ENCODE measurements around the gene TADA2A. TPM values are rescaled to one million over a fixed set of nuclear protein-coding genes. Genes with fewer than 3 reads are reported as not detected.
"Not testable (repeated sequence)": the region's sequence is repeated elsewhere in the genome, so short reads cannot be mapped to it uniquely, and the experiment has no call there.

Gene TADA2A
- total and polyA plus RNA-seq, 7 experiments from 2014 or later = 7.4 to 41.3 (median 19.4) TPM

- intact Hi-C loops (cut with micrococcal nuclease); H3K9me3 Mint-ChIP-seq; H3K4me1 ChIP-seq (ENCODE audit: control insufficient read depth in 2 of 2, insufficient read depth in 2 of 2, low read length in 2 of 2); DNase-seq; H3K27me3 ChIP-seq (ENCODE audit: control insufficient read depth in 2 of 2, insufficient read depth in 2 of 2, low read length in 2 of 2); ATAC-seq; POLR2A ChIA-PET; H3K9me3 ChIP-seq (ENCODE audit: control insufficient read depth in 2 of 3, low read length in 3 of 3); H3K27ac ChIP-seq (ENCODE audit: low read depth, low read length); H3K4me3 ChIP-seq (ENCODE audit: low read length); H3K4me3 Mint-ChIP-seq; H3K27me3 Mint-ChIP-seq; H3K36me3 Mint-ChIP-seq: not testable (repeated sequence)
- peaks cover 7 to 20% (median 16%) of the 10 kb centered on the region in 7 donors for H3K4me1 Mint-ChIP-seq
- CTCF ChIA-PET = interaction anchor here (0.7 kb wide), 1 partner anchor 10 kb away, joined by 3 read pairs; no protein-coding TSS in a partner anchor
- H3K36me3 ChIP-seq (ENCODE audit: control insufficient read depth in 2 of 3, insufficient read depth in 3 of 3, low read length in 3 of 3) = peaks cover 6 to 32% (median 12%) of the 10 kb centered on the region in 3 experiments
- peak overlapping the region in 1 of 9 donors; percentile 81 for H3K27ac Mint-ChIP-seq
Measured at GRCh38 chr17:37511642-37512041, 105.0 kb downstream of the TADA2A start.

- ChIA-PET POLR2A (no interaction called here), CTCF (interaction anchor here (0.7 kb wide), 1 partner anchor 15 kb away, joined by 3 read pairs; no protein-coding TSS in a partner anchor)
- Mint-ChIP-seq H3K9me3 (no peaks in the 10 kb centered on the region), H3K36me3 (peaks cover 0 to 6% (median 2%) of the 10 kb centered on the region in 5 donors), H3K27ac (peak overlapping the region in 1 of 9 donors; percentile 57), H3K27me3 (no peaks in the 10 kb centered on the region), H3K4me1 (peaks cover 4 to 19% (median 16%) of the 10 kb centered on the region in 7 donors), H3K4me3 (no peak overlapping the region)
- DNase-seq (no peak), ATAC-seq (no peak)
- intact Hi-C loops (cut with micrococcal nuclease) = no loop called here
- Histone ChIP-seq H3K4me3 (ENCODE audit: low read length) (no peak overlapping the region), H3K27ac (ENCODE audit: low read depth, low read length) (no peak overlapping the region), H3K27me3 (ENCODE audit: control insufficient read depth in 2 of 2, insufficient read depth in 2 of 2, low read length in 2 of 2) (no peaks in the 10 kb centered on the region), H3K36me3 (ENCODE audit: control insufficient read depth in 2 of 3, insufficient read depth in 3 of 3, low read length in 3 of 3) (peaks cover 10 to 41% (median 12%) of the 10 kb centered on the region in 3 experiments), H3K9me3 (ENCODE audit: control insufficient read depth in 2 of 3, low read length in 3 of 3) (no peaks in the 10 kb centered on the region), H3K4me1 (ENCODE audit: control insufficient read depth in 2 of 2, insufficient read depth in 2 of 2, low read length in 2 of 2) (peaks cover 0 to 6% of the 10 kb centered on the region in 2 donors)
Measured at GRCh38 chr17:37512442-37513068, 105.9 kb downstream of the TADA2A start.

GRCh38 chr17:37513711-37514110 is 107.0 kb downstream of the TADA2A start:
- Histone ChIP-seq H3K9me3 (ENCODE audit: control insufficient read depth in 2 of 3, low read length in 3 of 3) (no peaks in the 10 kb centered on the region), H3K27ac (ENCODE audit: low read depth, low read length) (no peak overlapping the region), H3K4me1 (ENCODE audit: control insufficient read depth in 2 of 2, insufficient read depth in 2 of 2, low read length in 2 of 2) (peaks cover 0 to 6% of the 10 kb centered on the region in 2 donors), H3K27me3 (ENCODE audit: control insufficient read depth in 2 of 2, insufficient read depth in 2 of 2, low read length in 2 of 2) (no peaks in the 10 kb centered on the region), H3K36me3 (ENCODE audit: control insufficient read depth in 2 of 3, insufficient read depth in 3 of 3, low read length in 3 of 3) (peaks cover 12 to 52% (median 16%) of the 10 kb centered on the region in 3 experiments), H3K4me3 (ENCODE audit: low read length) (no peak overlapping the region)
- ATAC-seq (no peak), DNase-seq (no peak)
- peak overlapping the region in 1 of 9 donors; percentile 9 for H3K27ac Mint-ChIP-seq
- H3K4me3 Mint-ChIP-seq = no peak overlapping the region
- intact Hi-C loops (cut with micrococcal nuclease) = no loop called here
- POLR2A ChIA-PET = no interaction called here
- CTCF ChIA-PET = no interaction called here
- no peaks in the 10 kb centered on the region for H3K27me3 Mint-ChIP-seq
- H3K4me1 Mint-ChIP-seq = peaks cover 4 to 19% (median 16%) of the 10 kb centered on the region in 7 donors
- peaks cover 2 to 18% (median 9%) of the 10 kb centered on the region in 5 donors for H3K36me3 Mint-ChIP-seq
- no peaks in the 10 kb centered on the region for H3K9me3 Mint-ChIP-seq

GRCh38 chr17:37516127-37516571 is 109.5 kb downstream of the TADA2A start:
- intact Hi-C loops (cut with micrococcal nuclease) = no loop called here
- ATAC-seq = no peak
- CTCF ChIA-PET = interaction anchor here (0.6 kb wide), 1 partner anchor 10 kb away, joined by 4 read pairs; no protein-coding TSS in a partner anchor
- Histone ChIP-seq H3K4me3 (ENCODE audit: low read length) (no peak overlapping the region), H3K27ac (ENCODE audit: low read depth, low read length) (no peak overlapping the region), H3K4me1 (ENCODE audit: control insufficient read depth in 2 of 2, insufficient read depth in 2 of 2, low read length in 2 of 2) (no peaks in the 10 kb centered on the region), H3K9me3 (ENCODE audit: control insufficient read depth in 2 of 3, low read length in 3 of 3) (no peaks in the 10 kb centered on the region), H3K27me3 (ENCODE audit: control insufficient read depth in 2 of 2, insufficient read depth in 2 of 2, low read length in 2 of 2) (no peaks in the 10 kb centered on the region), H3K36me3 (ENCODE audit: control insufficient read depth in 2 of 3, insufficient read depth in 3 of 3, low read length in 3 of 3) (peaks cover 12 to 77% (median 24%) of the 10 kb centered on the region in 3 experiments)
- Mint-ChIP-seq H3K36me3 (peaks cover 5 to 34% (median 12%) of the 10 kb centered on the region in 5 donors), H3K4me1 (peaks cover 0 to 13% (median 2%) of the 10 kb centered on the region in 7 donors), H3K4me3 (no peak overlapping the region), H3K27me3 (no peaks in the 10 kb centered on the region), H3K27ac (peak overlapping the region in 4 of 9 donors; percentile 20 to 47 (median 32)), H3K9me3 (no peaks in the 10 kb centered on the region)
- POLR2A ChIA-PET = interaction anchor here (0.7 to 1.4 kb wide), 2 partner anchors 12 to 26 kb away, joined by 3 read pairs; partner anchors contain the start of gene DUSP14
- no peak for DNase-seq

GRCh38 chr17:37517881-37518280 is 111.2 kb downstream of the TADA2A start:
- Mint-ChIP-seq H3K27me3 (no peaks in the 10 kb centered on the region), H3K4me3 (no peak overlapping the region), H3K36me3 (peaks cover 5 to 39% (median 15%) of the 10 kb centered on the region in 5 donors), H3K4me1 (peaks cover 0 to 13% (median 0%) of the 10 kb centered on the region in 7 donors), H3K9me3 (no peaks in the 10 kb centered on the region), H3K27ac (peak overlapping the region in 2 of 9 donors; percentile 36 to 49)
- Histone ChIP-seq H3K9me3 (ENCODE audit: control insufficient read depth in 2 of 3, low read length in 3 of 3) (no peaks in the 10 kb centered on the region), H3K36me3 (ENCODE audit: control insufficient read depth in 2 of 3, insufficient read depth in 3 of 3, low read length in 3 of 3) (peaks cover 12 to 80% (median 24%) of the 10 kb centered on the region in 3 experiments), H3K27ac (ENCODE audit: low read depth, low read length) (no peak overlapping the region), H3K27me3 (ENCODE audit: control insufficient read depth in 2 of 2, insufficient read depth in 2 of 2, low read length in 2 of 2) (no peaks in the 10 kb centered on the region), H3K4me1 (ENCODE audit: control insufficient read depth in 2 of 2, insufficient read depth in 2 of 2, low read length in 2 of 2) (no peaks in the 10 kb centered on the region), H3K4me3 (ENCODE audit: low read length) (no peak overlapping the region)
- POLR2A ChIA-PET = no interaction called here
- CTCF ChIA-PET = interaction anchor here (1.2 kb wide), 1 partner anchor 10 kb away, joined by 3 read pairs; no protein-coding TSS in a partner anchor
- no peak for DNase-seq
- intact Hi-C loops (cut with micrococcal nuclease) = no loop called here
- no peak for ATAC-seq

- Histone ChIP-seq H3K27me3 (ENCODE audit: control insufficient read depth in 2 of 2, insufficient read depth in 2 of 2, low read length in 2 of 2) (no peaks in the 10 kb centered on the region), H3K27ac (ENCODE audit: low read depth, low read length) (no peak overlapping the region), H3K9me3 (ENCODE audit: control insufficient read depth in 2 of 3, low read length in 3 of 3) (no peaks in the 10 kb centered on the region), H3K36me3 (ENCODE audit: control insufficient read depth in 2 of 3, insufficient read depth in 3 of 3, low read length in 3 of 3) (peaks cover 8 to 83% (median 24%) of the 10 kb centered on the region in 3 experiments), H3K4me3 (ENCODE audit: low read length) (no peak overlapping the region), H3K4me1 (ENCODE audit: control insufficient read depth in 2 of 2, insufficient read depth in 2 of 2, low read length in 2 of 2) (no peaks in the 10 kb centered on the region)
- CTCF ChIA-PET = no interaction called here
- POLR2A ChIA-PET = no interaction called here
- intact Hi-C loops (cut with micrococcal nuclease) = no loop called here
- ATAC-seq (no peak), DNase-seq (no peak)
- Mint-ChIP-seq H3K36me3 (peaks cover 10 to 39% (median 19%) of the 10 kb centered on the region in 5 donors), H3K4me3 (no peak overlapping the region), H3K4me1 (peaks cover 5 to 15% (median 7%) of the 10 kb centered on the region in 7 donors), H3K9me3 (no peaks in the 10 kb centered on the region), H3K27me3 (no peaks in the 10 kb centered on the region), H3K27ac (peak overlapping the region in 3 of 9 donors; percentile 49 to 78 (median 51))
Measured at GRCh38 chr17:37518826-37519225, 112.1 kb downstream of the TADA2A start.
